Heart right ventricle (tissue), 16 donors: ENCODE measurements around the gene KRT9. TPM values are rescaled to one million over a fixed set of nuclear protein-coding genes. Genes with fewer than 3 reads are reported as not detected.
"Not testable (repeated sequence)": the region's sequence is repeated elsewhere in the genome, so short reads cannot be mapped to it uniquely, and the experiment has no call there.

ENCODE experiments used
- ATAC-seq, 8 donors: fragments of 200-7000 bp; cut with Tn5 transposase; one replicate each; pipeline ENCODE4 v1.9.1; 2020; ENCODE audit warnings: mild to moderate bottlenecking in 8 of 8, moderate library complexity in 8 of 8, moderate number of reproducible peaks in 1 of 8
- DNase-seq, 2 donors: peaks; one replicate each; pipeline ENCODE4 v3.0.0-alpha.2; 2020
- H3K27ac ChIP-seq, 10 donors: fragments of 200-600 bp; sonication (generic) in 2 of 10; one replicate each; pipeline versions ENCODE4 v1.5.0 to v1.8.0; 2020 to 2022; ENCODE audit warnings: mild to moderate bottlenecking in 3 of 10
- H3K27me3 ChIP-seq, 7 donors: fragments of 200-600 bp; one replicate each; pipeline ENCODE4 v1.8.0; 2021 to 2022; ENCODE audit warnings: mild to moderate bottlenecking in 2 of 7
- H3K36me3 ChIP-seq, 9 donors: fragments of 200-600 bp; sonication (generic) in 1 of 9; one replicate each; pipeline versions ENCODE4 v1.5.0 to v1.8.0; 2020 to 2022; ENCODE audit warnings: mild to moderate bottlenecking in 2 of 9
- H3K4me1 ChIP-seq, 9 donors: fragments of 200-600 bp; sonication (generic) in 1 of 9; one replicate each; pipeline versions ENCODE4 v1.5.0 to v1.8.0; 2020 to 2022; ENCODE audit warnings: mild to moderate bottlenecking in 4 of 9
- H3K4me3 ChIP-seq, 10 donors: fragments of 200-600 bp; sonication (generic) in 2 of 10; one replicate each; pipeline versions ENCODE4 v1.5.0 to v1.8.0; 2020 to 2022; ENCODE audit warnings: mild to moderate bottlenecking in 7 of 10, moderate library complexity in 2 of 10
- H3K9me3 ChIP-seq, 11 donors: fragments of 200-600 bp in 10 of 11; sonication (generic) in 2 of 11; one replicate each; pipeline versions ENCODE4 v1.5.0 to v1.8.0; 2013 to 2022; ENCODE audit warnings: mild to moderate bottlenecking in 2 of 11, control low read depth in 1 of 11, moderate library complexity in 1 of 11
- CTCF ChIP-seq, 9 donors: fragments of 200-600 bp; sonication (generic) in 2 of 9; IDR thresholded peaks; one replicate each; pipeline versions ENCODE4 v1.5.0 to v1.8.0; 2021 to 2022; ENCODE audit warnings: antibody characterized with exemption in 9 of 9, mild to moderate bottlenecking in 5 of 9, moderate library complexity in 1 of 9
- WGBS, 2 donors: extraction: QIAGEN DNeasy Blood & Tissue Kit; methylation state at CpG; one replicate each; pipeline ENCODE4 v1.1.7; 2013; ENCODE audit warnings: inconsistent platforms in 1 of 2; 5-methylcytosine and 5-hydroxymethylcytosine counted together
- intact Hi-C, 10 donors: fragments of 100-400 bp; cut with DNase I; formaldehyde crosslinking; loops; one replicate each; pipeline versions ENCODE4 v1.11.1 to v1.14.2; 2022
- polyA plus RNA-seq, 2 donors: library from polyadenylated mRNA; stranded (reverse); fragments of 200-250 nt; gene quantifications; one replicate each; pipeline ENCODE4 v1.2.3, GENCODE V29; 2013
- total RNA-seq, 10 donors: library from RNA; stranded (reverse); fragmentation: NEBNext Ultra II Directional in 3 of 10; extraction: Animal tissue kit (Norgen Biotek cat#: 25700) in 3 of 10; gene quantifications; one replicate each; pipeline versions ENCODE4 v1.2.1 to v1.2.4, GENCODE V29; 2021 to 2023
- donor health status: Arrhythmogenic right ventricular cardiomyopathy.
- donor health status: ischemic (EF 13 %, LVEDD 7.1; RV severe dilation, severe dysfunction).
- donor health status: healthy with polysubstance abuse.
- donor health status: DM: no; HTN: yes; CAD: no.
- donor health status: DM: no; HTN: no; CAD: no.
- donor health status: ischemic (EF 25% LVEDD 6.9; RV normal size, moderate dysfunction).
- donor health status: ischemic (EF 25% LVEDD 5.7; RV mildly dilated, moderate dysfunction).
- donor health status: healthy.
- donor health status: DM: yes; HTN: yes; CAD: no.
- donor health status: Ischemic cardiomyopathy.
- donor health status: ischemic (EF 35%, LVEDD 5.7; RV mildly dilated, moderate dysfunction).
- donor health status: nonischemic (EF 11% LVEDD 7.7; RV severe dilation, severe dysfunction).
- donor health status: DM: yes; HTN: yes; CAD: no.
- donor health status: PGD.
- donor health status: ischemic (EF 29% LVEDD 5.4; RV normal size, mild dysfunction).
- donor health status: nonischemic (EF 23%, LVEDD 6.1; RV moderate dilation, normal function).

Gene KRT9
- total and polyA plus RNA-seq, 12 donors: not detected

- Histone ChIP-seq H3K36me3 (no peaks in the 10 kb centered on the region), H3K9me3 (no peaks in the 10 kb centered on the region), H3K4me3 (no peak overlapping the region), H3K4me1 (no peaks in the 10 kb centered on the region), H3K27me3 (peaks cover 0 to 49% (median 32%) of the 10 kb centered on the region in 7 donors), H3K27ac (no peak overlapping the region)
- no peak for TF ChIP-seq CTCF (IDR thresholded peaks at IDR 0.05)
- ATAC-seq: no peak
- DNase-seq: no peak
- WGBS, 2 donors: 80 to 81% methylated on average over 17 to 20 of the region's 20 CpGs
- intact Hi-C loops: no loop called here
Measured at GRCh38 chr17:41619036-41619926, 47.4 kb upstream of the KRT9 start.

GRCh38 chr17:41618341-41619035 is 46.6 kb upstream of the KRT9 start:
- no peak for TF ChIP-seq CTCF (IDR thresholded peaks at IDR 0.05)
- intact Hi-C loops: no loop called here
- Histone ChIP-seq H3K4me1 (no peaks in the 10 kb centered on the region), H3K36me3 (no peaks in the 10 kb centered on the region), H3K4me3 (no peak overlapping the region), H3K27ac (no peak overlapping the region), H3K27me3 (peaks cover 0 to 49% (median 37%) of the 10 kb centered on the region in 7 donors), H3K9me3 (no peaks in the 10 kb centered on the region)
- ATAC-seq (no peak), DNase-seq (no peak)
- WGBS, 2 donors: 62 to 67% methylated on average over 13 of the region's 13 CpGs

- H3K27ac ChIP-seq: no peak overlapping the region
- H3K9me3 ChIP-seq: no peaks in the 10 kb centered on the region
- intact Hi-C loops: no loop called here
- H3K36me3 ChIP-seq: no peaks in the 10 kb centered on the region
- no peaks in the 10 kb centered on the region for H3K4me1 ChIP-seq
- H3K4me3 ChIP-seq: no peak overlapping the region
- H3K27me3 ChIP-seq: peaks cover 0 to 49% (median 37%) of the 10 kb centered on the region in 7 donors
- ATAC-seq (no peak), DNase-seq (no peak)
- TF ChIP-seq CTCF (IDR thresholded peaks at IDR 0.05): no peak
- WGBS, 2 donors: 62% methylated on average over 11 of the region's 11 CpGs
Measured at GRCh38 chr17:41617698-41618097, 45.8 kb upstream of the KRT9 start.

- 88 to 90% methylated on average over 3 of the region's 3 CpGs for WGBS, 2 donors
- H3K4me3 ChIP-seq: no peak overlapping the region
- no peaks in the 10 kb centered on the region for H3K36me3 ChIP-seq
- ATAC-seq (no peak), DNase-seq (no peak)
- H3K27me3 ChIP-seq: peaks cover 0 to 51% (median 37%) of the 10 kb centered on the region in 7 donors
- H3K9me3 ChIP-seq: no peaks in the 10 kb centered on the region
- intact Hi-C loops: no loop called here
- no peak overlapping the region for H3K27ac ChIP-seq
- no peak for TF ChIP-seq CTCF (IDR thresholded peaks at IDR 0.05)
- H3K4me1 ChIP-seq: no peaks in the 10 kb centered on the region
Measured at GRCh38 chr17:41617136-41617535, 45.3 kb upstream of the KRT9 start.

GRCh38 chr17:41616486-41616885 is 44.6 kb upstream of the KRT9 start:
- ATAC-seq, H3K9me3 ChIP-seq, H3K27ac ChIP-seq, H3K4me3 ChIP-seq, intact Hi-C loops, H3K4me1 ChIP-seq, DNase-seq, H3K36me3 ChIP-seq: not testable (repeated sequence)
- WGBS, 2 donors: 63 to 77% methylated on average over 4 of the region's 4 CpGs
- H3K27me3 ChIP-seq: peaks cover 0 to 57% (median 37%) of the 10 kb centered on the region in 7 donors
